Mucosa of rectum (tissue), 2 donors: Measurements from ENCODE around the gene TCF12.

Source experiments
- H3K27ac ChIP-seq, 2 donors: one replicate each; pipeline ENCODE4 v1.7.0; 2013; ENCODE audit warnings: inconsistent platforms in 2 of 2, low read depth in 2 of 2, low read length in 2 of 2
- H3K27me3 ChIP-seq, 2 donors: one replicate each; pipeline ENCODE4 v1.7.0; 2013; ENCODE audit warnings: low read length in 2 of 2; ENCODE audit not compliant: control insufficient read depth in 2 of 2, insufficient read depth in 2 of 2
- H3K36me3 ChIP-seq, 2 donors: one replicate each; pipeline ENCODE4 v1.7.0; 2013; ENCODE audit warnings: low read length in 2 of 2; ENCODE audit not compliant: control insufficient read depth in 2 of 2, insufficient read depth in 2 of 2
- H3K4me1 ChIP-seq, 2 donors: one replicate each; pipeline ENCODE4 v1.7.0; 2013; ENCODE audit warnings: low read length in 2 of 2, mild to moderate bottlenecking in 1 of 2; ENCODE audit not compliant: control insufficient read depth in 2 of 2, insufficient read depth in 2 of 2
- H3K4me3 ChIP-seq, 2 donors: one replicate each; pipeline ENCODE4 v1.7.0; 2013; ENCODE audit warnings: low read length in 2 of 2
- H3K9ac ChIP-seq, 2 donors: one replicate each; pipeline ENCODE4 v1.7.0; 2013; ENCODE audit warnings: low read length in 2 of 2, low read depth in 1 of 2, mild to moderate bottlenecking in 1 of 2
- H3K9me3 ChIP-seq, 2 donors: one replicate each; pipeline ENCODE4 v1.7.0; 2013; ENCODE audit warnings: low read length in 2 of 2; ENCODE audit not compliant: control insufficient read depth in 2 of 2
- donor health status: healthy.
- donor health status: Normal muscosa, but diverticular disease.

Gene TCF12

DNA sequence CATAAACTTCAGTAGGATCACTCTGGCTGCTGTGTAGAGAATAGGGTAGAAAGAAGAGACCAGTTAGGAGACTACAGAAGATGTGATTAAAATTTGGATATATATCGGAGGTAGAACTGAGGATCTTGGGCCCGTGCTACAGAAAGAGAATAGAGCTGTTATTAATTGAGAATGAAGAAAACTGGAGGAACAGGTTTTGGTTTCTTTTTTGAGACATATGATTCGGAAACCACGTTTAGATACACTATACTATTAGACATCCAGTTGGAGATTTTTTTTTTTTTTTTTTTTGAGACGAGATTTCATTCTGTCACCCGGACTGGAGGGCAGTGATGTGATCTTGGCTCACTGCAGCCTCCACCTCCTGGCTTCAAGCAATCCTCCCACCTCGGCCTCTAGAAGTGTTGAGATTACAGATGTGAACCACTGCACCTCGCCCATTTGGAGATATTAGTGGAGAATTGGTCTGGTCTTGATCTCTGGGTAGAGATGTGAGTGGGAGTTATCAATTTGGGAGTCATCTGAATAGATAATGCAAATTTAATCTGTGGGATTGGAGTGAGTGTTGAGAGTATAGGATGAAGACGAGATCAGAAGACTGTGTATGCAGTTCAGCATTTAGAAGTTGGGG, 50.9 kb downstream of the TCF12 start:
- H3K4me1 ChIP-seq = peaks cover 4 to 16% of the 10 kb centered on the region in 2 donors

DNA sequence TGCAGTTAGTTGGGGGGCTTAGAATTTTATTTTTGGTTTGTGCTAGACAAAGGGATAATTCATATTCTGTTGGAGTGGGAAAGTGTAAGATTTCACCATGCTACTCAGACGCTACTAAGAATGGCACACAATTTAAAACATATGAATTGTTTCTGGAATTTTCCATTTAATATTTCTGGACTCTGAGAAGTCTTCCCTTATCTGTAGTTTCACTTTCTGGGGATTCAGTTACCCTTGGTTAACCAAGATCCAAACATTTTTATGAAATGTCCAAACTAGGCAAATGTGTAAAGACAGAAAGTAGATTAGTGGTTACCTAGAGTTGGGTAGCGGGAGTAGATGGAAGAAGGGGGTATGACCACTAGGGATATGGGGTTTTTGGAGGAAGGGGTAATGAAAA, 53.1 kb downstream of the TCF12 start:
- H3K27me3 ChIP-seq = no peaks in the 10 kb centered on the region
- no peak overlapping the region for H3K4me3 ChIP-seq
- H3K36me3 ChIP-seq = no peaks in the 10 kb centered on the region
- H3K9ac ChIP-seq = no peak overlapping the region
- H3K27ac ChIP-seq = no peak overlapping the region
- H3K9me3 ChIP-seq = no peaks in the 10 kb centered on the region
- peaks cover 4 to 16% of the 10 kb centered on the region in 2 donors for H3K4me1 ChIP-seq

More for the DNA sequence above, 50.9 kb downstream of the TCF12 start:
- H3K9me3 ChIP-seq = no peaks in the 10 kb centered on the region
- H3K27ac ChIP-seq = peak overlapping the region in 1 of 2 donors; percentile 8
- no peaks in the 10 kb centered on the region for H3K36me3 ChIP-seq
- H3K27me3 ChIP-seq = no peaks in the 10 kb centered on the region
- H3K9ac ChIP-seq = no peak overlapping the region
- no peak overlapping the region for H3K4me3 ChIP-seq

GRCh38 chr15:56972016-56972415, 53.6 kb downstream of the TCF12 start:
- Histone ChIP-seq H3K9me3 (no peaks in the 10 kb centered on the region), H3K9ac (no peak overlapping the region), H3K36me3 (no peaks in the 10 kb centered on the region), H3K27me3 (no peaks in the 10 kb centered on the region), H3K27ac (no peak overlapping the region), H3K4me1 (peaks cover 4 to 16% of the 10 kb centered on the region in 2 donors), H3K4me3 (no peak overlapping the region)

- Histone ChIP-seq H3K36me3 (no peaks in the 10 kb centered on the region), H3K9me3 (no peaks in the 10 kb centered on the region), H3K9ac (no peak overlapping the region), H3K4me1 (peaks cover 4 to 16% of the 10 kb centered on the region in 2 donors), H3K27me3 (no peaks in the 10 kb centered on the region), H3K4me3 (no peak overlapping the region), H3K27ac (no peak overlapping the region)
These were observed 54.0 kb downstream of the TCF12 start for GRCh38 chr15:56972426-56972825.

GRCh38 chr15:56973463-56973862, 55.0 kb downstream of the TCF12 start:
- no peaks in the 10 kb centered on the region for H3K36me3 ChIP-seq
- no peak overlapping the region for H3K9ac ChIP-seq
- H3K4me1 ChIP-seq = peaks cover 4 to 14% of the 10 kb centered on the region in 2 donors
- no peak overlapping the region for H3K27ac ChIP-seq
- H3K27me3 ChIP-seq = no peaks in the 10 kb centered on the region
- no peak overlapping the region for H3K4me3 ChIP-seq
- H3K9me3 ChIP-seq = no peaks in the 10 kb centered on the region

GRCh38 chr15:56977232-56977631, 58.8 kb downstream of the TCF12 start:
- Histone ChIP-seq H3K27ac (no peak overlapping the region), H3K4me3 (no peak overlapping the region), H3K4me1 (peaks cover 0 to 2% of the 10 kb centered on the region in 2 donors), H3K9ac (no peak overlapping the region), H3K36me3 (no peaks in the 10 kb centered on the region), H3K9me3 (no peaks in the 10 kb centered on the region), H3K27me3 (no peaks in the 10 kb centered on the region)

- H3K27me3 ChIP-seq = no peaks in the 10 kb centered on the region
- no peaks in the 10 kb centered on the region for H3K36me3 ChIP-seq
- H3K9me3 ChIP-seq = no peaks in the 10 kb centered on the region
- H3K4me1 ChIP-seq = peaks cover 0 to 2% of the 10 kb centered on the region in 2 donors
- no peak overlapping the region for H3K9ac ChIP-seq
- H3K27ac ChIP-seq = no peak overlapping the region
- no peak overlapping the region for H3K4me3 ChIP-seq
These were observed 60.6 kb downstream of the TCF12 start for GRCh38 chr15:56978898-56979662.

GRCh38 chr15:56980473-56980872, 62.0 kb downstream of the TCF12 start:
- Histone ChIP-seq H3K9ac (no peak overlapping the region), H3K27me3 (no peaks in the 10 kb centered on the region), H3K9me3 (no peaks in the 10 kb centered on the region), H3K4me1 (peaks cover 0 to 6% of the 10 kb centered on the region in 2 donors), H3K4me3 (no peak overlapping the region), H3K36me3 (no peaks in the 10 kb centered on the region), H3K27ac (no peak overlapping the region)

- Histone ChIP-seq H3K4me3 (no peak overlapping the region), H3K9ac (no peak overlapping the region), H3K9me3 (no peaks in the 10 kb centered on the region), H3K4me1 (peaks cover 0 to 6% of the 10 kb centered on the region in 2 donors), H3K36me3 (no peaks in the 10 kb centered on the region), H3K27ac (no peak overlapping the region), H3K27me3 (no peaks in the 10 kb centered on the region)
These were observed 62.7 kb downstream of the TCF12 start for GRCh38 chr15:56981160-56981559.

GRCh38 chr15:56982987-56983386, 64.5 kb downstream of the TCF12 start:
- no peaks in the 10 kb centered on the region for H3K36me3 ChIP-seq
- peaks cover 0 to 6% of the 10 kb centered on the region in 2 donors for H3K4me1 ChIP-seq
- H3K9ac ChIP-seq = no peak overlapping the region
- no peaks in the 10 kb centered on the region for H3K27me3 ChIP-seq
- H3K9me3 ChIP-seq = no peaks in the 10 kb centered on the region
- no peak overlapping the region for H3K27ac ChIP-seq
- no peak overlapping the region for H3K4me3 ChIP-seq
